ENCODE data around the gene C12orf50. TPM values are rescaled to one million over a fixed set of nuclear protein-coding genes. Genes with fewer than 3 reads are reported as not detected.

C12orf50 gene, protein sequence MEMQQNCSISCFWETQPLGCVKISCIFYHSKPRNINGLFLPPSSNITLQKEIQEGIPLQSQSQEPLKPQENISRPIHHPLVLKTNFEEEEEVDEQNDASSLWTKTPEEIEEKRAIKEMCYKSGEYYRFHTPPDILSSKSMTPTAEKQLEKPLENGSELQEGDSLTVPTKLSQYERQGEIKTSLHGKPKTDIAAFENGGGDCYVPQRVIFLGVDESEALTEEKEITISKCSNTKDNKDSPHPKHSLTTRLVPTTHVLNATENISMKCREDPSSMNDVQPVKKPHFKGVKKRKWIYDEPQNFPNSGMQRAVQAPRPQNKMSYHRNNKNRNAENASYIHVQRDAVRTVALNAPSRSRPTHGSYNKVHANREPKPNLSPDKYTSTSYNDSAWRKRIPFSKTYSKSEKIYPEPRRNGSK
- 0.08 TPM in 1 of 2 replicates, not detected in the other for polyA plus RNA-seq

GRCh38 chr12:88029093-88029665, at the start of gene C12orf50:
C12orf50 (minus strand) TSS chr12:88029401; CDS start chr12:88026962, 2,439 bp downstream.

Other genes starting within 250 kb of the C12orf50 start
- 33.2 and 38.7 TPM in 2 replicates for gene CEP290, start 112.7 kb upstream of the C12orf50 start, polyA plus RNA-seq
- gene TMTC3, start 112.9 kb upstream of the C12orf50 start, polyA plus RNA-seq: 26.2 and 32.2 TPM in 2 replicates

Measured in Purkinje cell (primary cell).